HepG2 (cell line): ENCODE data around the gene NRIP2. TPM values are rescaled to one million over a fixed set of nuclear protein-coding genes. Genes with fewer than 3 reads are reported as not detected.

ENCODE experiments used
- ATAC-seq: fragments of 200-7000 bp; cut with Tn5 transposase; 3 replicates; pipeline ENCODE4 v1.9.1; 2020; ENCODE audit warnings: mild to moderate bottlenecking, moderate library complexity
- BruUV-seq: library from RNA; stranded (reverse); fragments of 400-500 nt; replicated peaks from 2 replicates; lab custom pipeline; 2021; lab: Mats Ljungman, UMichigan
- CTCF ChIA-PET: fragments of 300-600 bp; formaldehyde crosslinking; extraction: SDS; loops from one replicate; lab custom pipeline; 2021; ENCODE audit warnings: low total read pairs, inconsistent platforms, low intra/inter-chr PET ratio; lab: Yijun Ruan, JAX
- POLR2A ChIA-PET: fragments of 350-600 bp; sonication (Branson Sonifier 250); formaldehyde crosslinking; loops from one replicate; lab custom pipeline; 2020; ENCODE audit warnings: antibody characterized with exemption, inconsistent platforms; lab: Yijun Ruan, JAX
- DNase-seq: peaks from one replicate; pipeline ENCODE4 v3.0.0-alpha.2; 2015; ENCODE audit warnings: low spot score
- FAIRE-seq: peaks from 3 replicates; lab custom pipeline; 2011; peaks lifted over from hg19 to GRCh38; lab: Jason Lieb, UNC
- H2AFZ ChIP-seq: one replicate; pipeline ENCODE4 v1.6.1; 2011; ENCODE audit warnings: low read length, inconsistent platforms
- H3K27ac ChIP-seq: fragments of 300-600 bp; 3 replicates; pipeline ENCODE4 v1.8.0; 2011; ENCODE audit warnings: mixed run types, mild to moderate bottlenecking, mixed read lengths, low read length, inconsistent platforms; ENCODE audit not compliant: insufficient read depth; ENCODE audit errors: extremely low read length
- H3K27me3 ChIP-seq, 2 experiments: fragments of 200-600 bp in 1 of 2; 2 replicates in 1 of 2; 3 replicates in 1 of 2; pipeline versions ENCODE4 v1.6.0 to v1.8.0; 2011; ENCODE audit warnings: low read length in 2 of 2, mild to moderate bottlenecking in 2 of 2, moderate library complexity in 2 of 2, inconsistent platforms in 1 of 2; ENCODE audit not compliant: insufficient read depth in 2 of 2, control insufficient read depth in 1 of 2
- H3K36me3 ChIP-seq, 2 experiments: fragments of 200-600 bp in 1 of 2; replicated peaks in 1 of 2; 2 replicates in 1 of 2; 3 replicates in 1 of 2; pipeline versions ENCODE4 v1.5.1 to v1.8.0; 2011; ENCODE audit warnings: low read length in 2 of 2, inconsistent platforms in 1 of 2; ENCODE audit not compliant: insufficient read depth in 2 of 2, control insufficient read depth in 1 of 2
- H3K4me1 ChIP-seq: 2 replicates; pipeline ENCODE4 v1.5.1; 2012; ENCODE audit warnings: low read length, inconsistent platforms; ENCODE audit not compliant: insufficient read depth
- H3K4me2 ChIP-seq: 2 replicates; pipeline ENCODE4 v1.6.0; 2011; ENCODE audit warnings: low read depth, low read length, inconsistent platforms
- H3K4me3 ChIP-seq, 3 experiments: fragments of 200-600 bp in 1 of 3; sonication (generic), shearing (Covaris generic) in 1 of 3; replicated peaks in 1 of 3; 2 replicates each; pipeline ENCODE4 v1.5.1; 2011 to 2016; ENCODE audit warnings: low read length in 3 of 3, inconsistent platforms in 2 of 3, low read depth in 2 of 3, mild to moderate bottlenecking in 2 of 3, control low read depth in 1 of 3, mixed read lengths in 1 of 3; ENCODE audit not compliant: insufficient read depth in 1 of 3
- H3K79me2 ChIP-seq: one replicate; pipeline ENCODE4 v1.6.1; 2011; ENCODE audit warnings: low read length, inconsistent platforms; ENCODE audit not compliant: insufficient read depth
- H3K9ac ChIP-seq: 2 replicates; pipeline ENCODE4 v1.6.0; 2011; ENCODE audit warnings: mild to moderate bottlenecking, low read depth, low read length, inconsistent platforms; ENCODE audit not compliant: insufficient read depth
- H3K9me3 ChIP-seq: 2 replicates; pipeline ENCODE4 v1.5.1; 2012; ENCODE audit warnings: mild to moderate bottlenecking, low read length
- H4K20me1 ChIP-seq: 2 replicates; pipeline ENCODE4 v1.6.0; 2011; ENCODE audit warnings: inconsistent platforms, mild to moderate bottlenecking, low read length, moderate library complexity; ENCODE audit not compliant: insufficient read depth
- ARNT ChIP-seq: fragments of 450-650 bp; IDR thresholded peaks from 2 replicates; pipeline ENCODE4 v1.6.1; 2017
- NCOA2 ChIP-seq: sonication (generic); formaldehyde crosslinking; IDR thresholded peaks from 2 replicates; pipeline ENCODE4 v1.8.0; 2022; ENCODE audit warnings: inconsistent platforms
- NR2F1 ChIP-seq, 2 experiments: fragments of 450-650 bp in 1 of 2; formaldehyde crosslinking in 1 of 2; IDR thresholded peaks; 2 replicates each; pipeline versions ENCODE4 v1.5.0 to v1.6.1; 2016 to 2020; ENCODE audit warnings: mild to moderate bottlenecking in 1 of 2, missing compliant biosample characterization in 1 of 2, missing genetic modification reagents in 1 of 2, moderate library complexity in 1 of 2
- NRL ChIP-seq: sonication (generic); formaldehyde crosslinking; IDR thresholded peaks from 2 replicates; pipeline ENCODE4 v1.5.0; 2020; ENCODE audit warnings: missing genetic modification reagents, mild to moderate bottlenecking, moderate library complexity, borderline replicate concordance
- POLR2A ChIP-seq, 2 experiments: IDR thresholded peaks; 2 replicates each; pipeline ENCODE4 v1.6.1; 2011; ENCODE audit warnings: low read depth in 2 of 2, low read length in 2 of 2, mild to moderate bottlenecking in 1 of 2, moderate library complexity in 1 of 2; ENCODE audit not compliant: insufficient read depth in 1 of 2
- POLR2G ChIP-seq: fragments of 200-400 bp; formaldehyde crosslinking; IDR thresholded peaks from 2 replicates; pipeline ENCODE4 v1.6.1; 2018; ENCODE audit warnings: mild to moderate bottlenecking, low read depth, low read length, moderate library complexity
- RFX3 ChIP-seq: IDR thresholded peaks from 2 replicates; pipeline ENCODE4 v1.6.1; 2016; ENCODE audit warnings: missing biosample characterization, missing genetic modification reagents
- SUZ12 ChIP-seq: fragments of 150-350 bp; IDR thresholded peaks from 2 replicates; pipeline ENCODE4 v1.6.1; 2014; ENCODE audit warnings: low read depth, low read length
- TCF7L2 ChIP-seq: IDR thresholded peaks from 2 replicates; pipeline ENCODE4 v1.6.1; 2011; ENCODE audit warnings: mild to moderate bottlenecking, low read depth, low read length, moderate library complexity
- THAP7 ChIP-seq: sonication (generic); formaldehyde crosslinking; IDR thresholded peaks from 2 replicates; pipeline ENCODE4 v1.8.1; 2023; ENCODE audit warnings: mild to moderate bottlenecking, missing genetic modification reagents
- UBTF ChIP-seq: sonication (generic); formaldehyde crosslinking; IDR thresholded peaks from 2 replicates; pipeline ENCODE4 v1.4.0; 2020; ENCODE audit warnings: mild to moderate bottlenecking, missing genetic modification reagents
- ZNF12 ChIP-seq: sonication (generic); formaldehyde crosslinking; IDR thresholded peaks from 2 replicates; pipeline ENCODE4 v1.5.0; 2020; ENCODE audit warnings: missing genetic modification reagents
- ZNF136 ChIP-seq: sonication (generic); formaldehyde crosslinking; IDR thresholded peaks from 2 replicates; pipeline ENCODE4 v1.8.1; 2022; ENCODE audit warnings: low read depth, mild to moderate bottlenecking, moderate library complexity, missing genetic modification reagents
- ZNF18 ChIP-seq: sonication (generic); formaldehyde crosslinking; IDR thresholded peaks from 2 replicates; pipeline ENCODE4 v1.8.0; 2022; ENCODE audit warnings: mild to moderate bottlenecking, missing genetic modification reagents; ENCODE audit not compliant: insufficient replicate concordance
- ZNF251 ChIP-seq: sonication (generic); formaldehyde crosslinking; IDR thresholded peaks from 2 replicates; pipeline ENCODE4 v1.9.0; 2021; ENCODE audit warnings: mild to moderate bottlenecking, missing genetic modification reagents
- ZNF609 ChIP-seq: sonication (generic); formaldehyde crosslinking; IDR thresholded peaks from 2 replicates; pipeline ENCODE4 v1.4.0; 2020; ENCODE audit warnings: mild to moderate bottlenecking, missing genetic modification reagents, borderline replicate concordance
- ZNF775 ChIP-seq: sonication (generic); formaldehyde crosslinking; IDR thresholded peaks from 2 replicates; pipeline ENCODE4 v1.4.0; 2020; ENCODE audit warnings: missing genetic modification reagents, mild to moderate bottlenecking, moderate library complexity, borderline replicate concordance
- WGBS: methylation state at CpG from one replicate; pipeline ENCODE4 v1.1.6; 2017; ENCODE audit warnings: low lambda C conversion rate; 5-methylcytosine and 5-hydroxymethylcytosine counted together
- in situ Hi-C: cut with HindIII; loops from 2 replicates; pipeline ENCODE4 v1.10.0; 2017; ENCODE audit warnings: low pct_unique_long_range_greater_than_20kb; ENCODE audit not compliant: extremely low pct_ligation_motif_present
- intact Hi-C: fragments of 100-400 bp; cut with micrococcal nuclease; formaldehyde crosslinking; loops from one replicate; pipeline ENCODE4 v1.10.0; 2022; ENCODE audit not compliant: unreplicated experiment
- polyA plus RNA-seq, 8 experiments: library from polyadenylated mRNA; depleted of rRNA in 3 of 8; stranded (reverse) in 7 of 8; unstranded in 1 of 8; fragments of >200 nt; fragmentation: Illumina TruSeq in 4 of 8; extraction: Trizol in 4 of 8; gene quantifications; 2 replicates each; pipeline versions ENCODE4 v1.2.1 to v1.2.3, GENCODE V29; 2011 to 2016; ENCODE audit warnings: low read depth in 4 of 8, missing spikeins in 1 of 8, mixed read lengths in 1 of 8; ENCODE audit not compliant: insufficient read depth in 1 of 8
- total RNA-seq, 5 experiments: library from RNA; depleted of rRNA; stranded (reverse); fragments of >200 nt; fragmentation: Illumina TruSeq; extraction: Trizol; gene quantifications; 2 replicates each; pipeline ENCODE4 v1.2.3, GENCODE V29; 2016; ENCODE audit warnings: low read depth in 1 of 5

NRIP2 gene
- total and polyA plus RNA-seq, 2 of the 13 experiments (the other 11 are each of a cell fraction or from before 2014, with no cell fraction given): not detected

GRCh38 chr12:2857021-2857431 lies 22.2 kb upstream of the NRIP2 start, which contains the start of gene TEX52:
TEX52 (minus strand) TSS chr12:2857039; CDS start chr12:2857026, 13 bp downstream.
- BruUV-seq: no TSS peak
- peak within 1 kb of the TSS; percentile 41 for H3K27ac ChIP-seq
- no peak within 1 kb of the TSS for H2AFZ ChIP-seq
- H4K20me1 ChIP-seq: no peaks in the 10 kb centered on the region
- in situ Hi-C loops: no loop called here
- H3K9ac ChIP-seq: no peak within 1 kb of the TSS
- FAIRE-seq: no peak
- H3K9me3 ChIP-seq: no peaks in the 10 kb centered on the region
- ATAC-seq: peak; percentile 43
- ChIA-PET CTCF (no interaction called here), POLR2A (no interaction called here)
- DNase-seq: peak; percentile 22
- WGBS: 48% methylated on average over 2 of the region's 3 CpGs
- H3K4me3 ChIP-seq: no peak within 1 kb of the TSS
- no peaks in the 10 kb centered on the region for H3K79me2 ChIP-seq
- H3K4me2 ChIP-seq: no peak within 1 kb of the TSS
- H3K4me1 ChIP-seq: peaks cover 12% of the 10 kb centered on the region
- H3K36me3 ChIP-seq: peaks cover 4 to 32% of the 10 kb centered on the region in 2 experiments
- intact Hi-C loops: no loop called here
- H3K27me3 ChIP-seq: no peaks in the 10 kb centered on the region
- TF ChIP-seq POLR2G (peak; percentile 56), ZNF609 (CRISPR knock-in tag) (no peak), SUZ12 (no peak), THAP7 (CRISPR knock-in tag) (no peak), TCF7L2 (no peak), UBTF (CRISPR knock-in tag) (no peak), ZNF251 (CRISPR knock-in tag) (no peak), NRL (CRISPR knock-in tag) (no peak), POLR2A (IDR thresholded peaks at IDR 0.05; ENCODE audit: insufficient read depth in 1 of 2, low read depth in 2 of 2, low read length in 2 of 2) (0 out of 4 replicates have a peak, but pooled peaks of 1 of the 2 experiments have one; percentile 7), ZNF136 (CRISPR knock-in tag) (no peak), NR2F1 (CRISPR knock-in tag; IDR thresholded peaks at IDR 0.05) (no peak), ZNF12 (CRISPR knock-in tag) (no peak), ZNF18 (CRISPR knock-in tag) (no peak), ARNT (no peak), NCOA2 (no peak), ZNF775 (CRISPR knock-in tag) (no peak), RFX3 (CRISPR knock-in tag) (peak; percentile 31; the same call in 1 of the 2 replicates)
